ENCODE data around the gene MXD3. TPM values are rescaled to one million over a fixed set of nuclear protein-coding genes. Genes with fewer than 3 reads are reported as not detected.

The MXD3 gene
- total and polyA plus RNA-seq, 2 experiments from 2014 or later = 9.9 to 11.6 TPM

- TF ChIP-seq, protein P1, sequence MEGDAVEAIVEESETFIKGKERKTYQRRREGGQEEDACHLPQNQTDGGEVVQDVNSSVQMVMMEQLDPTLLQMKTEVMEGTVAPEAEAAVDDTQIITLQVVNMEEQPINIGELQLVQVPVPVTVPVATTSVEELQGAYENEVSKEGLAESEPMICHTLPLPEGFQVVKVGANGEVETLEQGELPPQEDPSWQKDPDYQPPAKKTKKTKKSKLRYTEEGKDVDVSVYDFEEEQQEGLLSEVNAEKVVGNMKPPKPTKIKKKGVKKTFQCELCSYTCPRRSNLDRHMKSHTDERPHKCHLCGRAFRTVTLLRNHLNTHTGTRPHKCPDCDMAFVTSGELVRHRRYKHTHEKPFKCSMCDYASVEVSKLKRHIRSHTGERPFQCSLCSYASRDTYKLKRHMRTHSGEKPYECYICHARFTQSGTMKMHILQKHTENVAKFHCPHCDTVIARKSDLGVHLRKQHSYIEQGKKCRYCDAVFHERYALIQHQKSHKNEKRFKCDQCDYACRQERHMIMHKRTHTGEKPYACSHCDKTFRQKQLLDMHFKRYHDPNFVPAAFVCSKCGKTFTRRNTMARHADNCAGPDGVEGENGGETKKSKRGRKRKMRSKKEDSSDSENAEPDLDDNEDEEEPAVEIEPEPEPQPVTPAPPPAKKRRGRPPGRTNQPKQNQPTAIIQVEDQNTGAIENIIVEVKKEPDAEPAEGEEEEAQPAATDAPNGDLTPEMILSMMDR (conservative IDR thresholded peaks at IDR 0.05; ENCODE audit: low read depth in 2 of 2) = no peak
Measured at GRCh38 chr5:177264178-177264577, 47.5 kb downstream of the MXD3 start (continued).

GRCh38 chr5:177261510-177261909 is 50.2 kb downstream of the MXD3 start:
- peaks cover 12% of the 10 kb centered on the region for H3K27me3 Mint-ChIP-seq (ENCODE audit: insufficient read depth, low read depth, poor library complexity)
- no peak for ATAC-seq
- H3K27ac ChIP-seq (ENCODE audit: low read depth) = no peak overlapping the region
- H3K9me3 Mint-ChIP-seq = no peaks in the 10 kb centered on the region
- no peak overlapping the region for H3K4me2 ChIP-seq
- no peak overlapping the region for H2AFZ ChIP-seq
- H4K20me1 ChIP-seq (replicated peaks; ENCODE audit: insufficient read depth) = 0 out of 2 replicates have a peak, but pooled peaks cover 22% of the 10 kb centered on the region
- H3K4me3 ChIP-seq = no peak overlapping the region
- no peak overlapping the region for H3K27ac Mint-ChIP-seq
- no peaks in the 10 kb centered on the region for H3K9me2 ChIP-seq (ENCODE audit: insufficient read depth)
- no peaks in the 10 kb centered on the region for H3K4me1 Mint-ChIP-seq
- DNase-seq (ENCODE audit: low spot score) = no peak
- TF ChIP-seq JUNB (IDR thresholded peaks at IDR 0.05; ENCODE audit: unreplicated experiment) = no peak
- TF ChIP-seq, protein P1 (conservative IDR thresholded peaks at IDR 0.05; ENCODE audit: low read depth in 2 of 2) = no peak
- no peak for TF ChIP-seq REST (IDR thresholded peaks at IDR 0.05; ENCODE audit: unreplicated experiment)
- no peak for TF ChIP-seq NANOG (IDR thresholded peaks at IDR 0.05; ENCODE audit: borderline replicate concordance)
- no peak for TF ChIP-seq EZH2phosphoT487 (IDR thresholded peaks at IDR 0.05; ENCODE audit: unreplicated experiment)
- TF ChIP-seq STAT1 (IDR thresholded peaks at IDR 0.05; ENCODE audit: unreplicated experiment) = no peak
- TF ChIP-seq ZNF114 (CRISPR knock-in tag; IDR thresholded peaks at IDR 0.05) = no peak
- TF ChIP-seq ETS1 (IDR thresholded peaks at IDR 0.05) = no peak
- TF ChIP-seq CREB1 (CRISPR knock-in tag; IDR thresholded peaks at IDR 0.05; ENCODE audit: low read depth) = no peak
- H3K4me3 Mint-ChIP-seq = no peak overlapping the region
- 0 out of 2 replicates have a peak, but pooled peaks cover 16% of the 10 kb centered on the region for H3F3A ChIP-seq (replicated peaks; ENCODE audit: low read depth)
- 0 out of 2 replicates have a peak, but pooled peaks cover 15% of the 10 kb centered on the region for H3K79me2 ChIP-seq (replicated peaks; ENCODE audit: insufficient read depth)
- peaks cover 60% of the 10 kb centered on the region for H3K36me3 ChIP-seq (ENCODE audit: insufficient read depth)
- H3K36me3 Mint-ChIP-seq (ENCODE audit: low read depth) = peaks cover 93% of the 10 kb centered on the region
- H3K4me1 ChIP-seq (ENCODE audit: insufficient read depth) = no peaks in the 10 kb centered on the region
- H3K27me3 ChIP-seq (ENCODE audit: insufficient read depth) = no peaks in the 10 kb centered on the region

Data from GM23338 (cell line).